Activated naive CD4-positive, alpha-beta T cell treated with anti-CD3 and anti-CD28 coated beads, Interleukin-2, amount 50 U/mL, for 72 hours (primary cell): ENCODE data around the gene POLR2F. TPM values are rescaled to one million over a fixed set of nuclear protein-coding genes. Genes with fewer than 3 reads are reported as not detected.
A peak's percentile ranks its signal among the peaks of the same experiment; 100 is the strongest.
"Not testable (repeated sequence)": the region's sequence is repeated elsewhere in the genome, so short reads cannot be mapped to it uniquely, and the experiment has no call there.

Experiments
- ATAC-seq, 2 donors: fragments of 150-1000 bp; cut with Tn5 transposase; 2 replicates each; pipeline ENCODE4 v1.10.0; 2021; ENCODE audit warnings: mild to moderate bottlenecking in 2 of 2, moderate library complexity in 2 of 2
- DNase-seq, 2 donors: peaks; one replicate each; pipeline ENCODE4 v3.0.0; 2021 to 2022; ENCODE audit warnings: low spot score in 2 of 2
- H3K27ac Mint-ChIP-seq, 2 donors: one replicate each; pipeline ENCODE4 v1.8.0; 2022; ENCODE audit warnings: mild to moderate bottlenecking in 2 of 2, mixed read lengths in 2 of 2
- H3K36me3 Mint-ChIP-seq, 2 donors: one replicate each; pipeline ENCODE4 v1.8.0; 2022; ENCODE audit warnings: mixed read lengths in 2 of 2
- H3K9me3 Mint-ChIP-seq, 2 donors: one replicate each; pipeline ENCODE4 v1.8.0; 2022; ENCODE audit warnings: mixed read lengths in 2 of 2
- total RNA-seq, 2 donors: library from RNA; stranded (reverse); gene quantifications; one replicate each; pipeline ENCODE4 v1.2.3, GENCODE V29; 2022

Gene POLR2F
- total RNA-seq, 2 donors from 2014 or later = 55.3 to 70.3 TPM

GRCh38 chr22:37940698-37941376, 12.7 kb upstream of the POLR2F start:
- Mint-ChIP-seq H3K36me3 (no peaks in the 10 kb centered on the region), H3K27ac (peak overlapping the region; percentile 42 to 68), H3K9me3 (no peaks in the 10 kb centered on the region)
- DNase-seq = no peak
- ATAC-seq = peak in 1 of 2 donors; percentile 22

- no peaks in the 10 kb centered on the region for H3K9me3 Mint-ChIP-seq
- H3K27ac Mint-ChIP-seq = peak overlapping the region in 1 of 2 donors; percentile 17
- no peak for DNase-seq
- ATAC-seq = no peak
- H3K36me3 Mint-ChIP-seq = no peaks in the 10 kb centered on the region
Observed at GRCh38 chr22:37942133-37942532, 11.4 kb upstream of the POLR2F start.

GRCh38 chr22:37943136-37943824, 10.2 kb upstream of the POLR2F start:
- Mint-ChIP-seq H3K36me3 (no peaks in the 10 kb centered on the region), H3K27ac (peak overlapping the region in 1 of 2 donors; percentile 65), H3K9me3 (no peaks in the 10 kb centered on the region)
- DNase-seq (no peak), ATAC-seq (no peak)

GRCh38 chr22:37943825-37944198, 9.7 kb upstream of the POLR2F start:
- no peaks in the 10 kb centered on the region for H3K36me3 Mint-ChIP-seq
- DNase-seq (no peak), ATAC-seq (no peak)
- no peaks in the 10 kb centered on the region for H3K9me3 Mint-ChIP-seq
- H3K27ac Mint-ChIP-seq = no peak overlapping the region

- not testable (repeated sequence) for H3K36me3 Mint-ChIP-seq, H3K27ac Mint-ChIP-seq, ATAC-seq, DNase-seq, H3K9me3 Mint-ChIP-seq
Observed at GRCh38 chr22:37944423-37944822, 9.1 kb upstream of the POLR2F start.

- ATAC-seq, DNase-seq, H3K9me3 Mint-ChIP-seq, H3K36me3 Mint-ChIP-seq, H3K27ac Mint-ChIP-seq: not testable (repeated sequence)
Observed at GRCh38 chr22:37947142-37947795, 6.2 kb upstream of the POLR2F start.

GRCh38 chr22:37951305-37951704, 2.2 kb upstream of the POLR2F start:
- H3K27ac Mint-ChIP-seq = no peak overlapping the region
- H3K9me3 Mint-ChIP-seq = no peaks in the 10 kb centered on the region
- ATAC-seq (no peak), DNase-seq (no peak)
- H3K36me3 Mint-ChIP-seq = peaks cover 6 to 14% of the 10 kb centered on the region in 2 donors

- H3K9me3 Mint-ChIP-seq, DNase-seq, H3K27ac Mint-ChIP-seq, ATAC-seq: not testable (repeated sequence)
- peaks cover 6 to 20% of the 10 kb centered on the region in 2 donors for H3K36me3 Mint-ChIP-seq
Observed at GRCh38 chr22:37952629-37953028, 870 bp upstream of the POLR2F start.

DNA sequence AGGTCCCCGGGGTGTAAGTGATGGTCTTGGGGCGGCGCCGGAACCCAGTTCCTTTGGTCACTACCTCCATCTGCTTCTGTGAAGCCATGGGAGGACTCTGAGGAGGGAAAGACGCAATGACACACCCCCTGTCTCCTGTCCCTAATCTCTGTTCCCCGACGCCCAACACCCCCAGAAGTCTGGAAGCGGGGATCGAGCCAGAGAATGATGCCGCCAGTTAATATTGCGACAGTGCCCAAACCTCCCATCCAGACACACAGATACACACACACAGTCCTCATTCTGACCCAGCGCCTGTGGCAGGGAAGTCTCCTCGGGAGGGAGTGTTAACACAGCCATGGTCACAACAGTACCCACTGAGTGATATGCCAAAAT, 450 bp upstream of the POLR2F start:
- no peak for ATAC-seq
- H3K27ac Mint-ChIP-seq = peak overlapping the region; percentile 92 to 99

GRCh38 chr22:37954686-37955085, 1.2 kb downstream of the POLR2F start:
- DNase-seq = no peak
- Mint-ChIP-seq H3K36me3 (peaks cover 20 to 34% of the 10 kb centered on the region in 2 donors), H3K9me3 (no peaks in the 10 kb centered on the region), H3K27ac (peak overlapping the region; percentile 5 to 92)
- no peak for ATAC-seq

More for the DNA sequence above, 450 bp upstream of the POLR2F start:
- DNase-seq = no peak
- no peaks in the 10 kb centered on the region for H3K9me3 Mint-ChIP-seq
- peaks cover 6 to 20% of the 10 kb centered on the region in 2 donors for H3K36me3 Mint-ChIP-seq

DNA sequence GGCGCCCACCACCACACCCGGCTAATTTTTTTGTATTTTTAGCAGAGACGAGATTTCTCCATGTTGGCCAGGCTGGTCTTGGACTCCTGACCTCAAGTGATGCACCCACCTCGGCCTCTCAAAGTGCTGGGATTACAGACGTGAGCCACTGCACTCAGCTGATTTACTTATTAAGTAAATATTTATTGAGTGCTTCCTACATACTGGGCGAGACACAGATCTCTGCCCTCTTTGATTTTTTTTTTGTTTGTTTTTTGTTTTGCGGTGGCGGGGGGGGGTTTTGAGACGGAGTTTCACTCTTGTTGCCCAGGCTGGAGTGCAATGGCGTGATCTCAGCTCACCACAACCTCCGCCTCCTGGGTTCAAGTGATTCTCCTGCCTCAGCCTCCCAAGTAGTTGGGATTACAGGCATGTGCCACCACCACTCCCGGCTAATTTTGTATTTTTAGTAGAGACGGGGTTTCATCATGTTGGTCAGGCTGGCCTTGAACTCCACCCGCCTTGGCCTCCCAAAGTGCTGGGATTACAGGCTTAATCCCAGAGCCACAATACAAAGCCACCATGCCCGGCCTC, 2.4 kb downstream of the POLR2F start:
- not testable (repeated sequence) for H3K9me3 Mint-ChIP-seq, ATAC-seq, H3K27ac Mint-ChIP-seq, DNase-seq
- H3K36me3 Mint-ChIP-seq = peaks cover 21 to 34% of the 10 kb centered on the region in 2 donors

- ATAC-seq (no peak), DNase-seq (no peak)
- Mint-ChIP-seq H3K36me3 (peaks cover 29 to 41% of the 10 kb centered on the region in 2 donors), H3K27ac (peak overlapping the region in 1 of 2 donors; percentile 3), H3K9me3 (no peaks in the 10 kb centered on the region)
Observed at GRCh38 chr22:37957232-37957631, 3.7 kb downstream of the POLR2F start.

- H3K27ac Mint-ChIP-seq = peak overlapping the region; percentile 39 to 42
- H3K9me3 Mint-ChIP-seq = no peaks in the 10 kb centered on the region
- H3K36me3 Mint-ChIP-seq = peaks cover 22 to 31% of the 10 kb centered on the region in 2 donors
- DNase-seq = no peak
- ATAC-seq = no peak
Observed at GRCh38 chr22:37959231-37959825, 5.8 kb downstream of the POLR2F start.

GRCh38 chr22:37961062-37961461, 7.6 kb downstream of the POLR2F start:
- peak overlapping the region in 1 of 2 donors; percentile 50 for H3K27ac Mint-ChIP-seq
- DNase-seq (no peak), ATAC-seq (no peak)
- no peaks in the 10 kb centered on the region for H3K9me3 Mint-ChIP-seq
- H3K36me3 Mint-ChIP-seq = peaks cover 22 to 31% of the 10 kb centered on the region in 2 donors

DNA sequence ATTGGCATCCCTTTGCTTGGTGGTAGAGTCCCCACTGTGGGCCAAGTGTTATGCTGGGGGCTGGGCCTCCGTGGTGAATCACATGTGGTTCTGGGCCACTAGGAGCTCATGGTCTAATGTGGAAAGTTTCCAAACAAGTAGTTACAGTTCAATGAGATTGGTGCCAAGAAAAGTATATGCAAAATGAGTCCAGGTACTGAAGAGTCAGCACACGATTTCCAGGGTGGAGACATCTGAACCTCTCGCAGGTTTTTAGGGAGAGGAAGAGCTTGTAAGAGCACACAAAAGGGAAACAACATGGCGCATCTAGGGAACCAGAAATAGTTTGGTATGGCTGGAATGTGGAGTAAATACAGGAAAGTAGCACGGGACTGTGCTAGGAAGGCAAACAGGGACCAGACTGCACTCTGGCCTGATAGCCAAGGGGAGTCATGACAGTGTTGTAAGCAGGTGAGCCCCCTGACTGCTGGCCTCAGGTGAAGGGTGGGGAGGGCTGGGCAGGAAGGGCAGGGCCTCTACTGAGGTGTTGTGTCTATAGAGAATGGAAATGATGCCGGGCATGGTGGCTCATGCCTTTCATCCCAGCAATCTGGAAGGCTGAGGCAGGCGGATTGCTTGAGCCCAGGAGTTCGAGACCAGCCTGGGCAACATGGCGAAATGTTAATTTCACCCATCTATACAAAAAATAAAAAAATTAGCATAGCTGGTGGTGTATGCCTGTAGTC, 12.6 kb downstream of the POLR2F start:
- ATAC-seq = no peak

GRCh38 chr22:37967147-37967546, 13.6 kb downstream of the POLR2F start:
- no peak for DNase-seq
- Mint-ChIP-seq H3K36me3 (peaks cover 6 to 8% of the 10 kb centered on the region in 2 donors), H3K9me3 (no peaks in the 10 kb centered on the region), H3K27ac (no peak overlapping the region)
- no peak for ATAC-seq

More for the DNA sequence above, 12.6 kb downstream of the POLR2F start:
- Mint-ChIP-seq H3K36me3 (peaks cover 12 to 13% of the 10 kb centered on the region in 2 donors), H3K9me3 (no peaks in the 10 kb centered on the region), H3K27ac (no peak overlapping the region)
- DNase-seq = no peak
